NCI-H524 treated with DMSO at 0.1 percent for 48 hours (cell line): ENCODE data around the gene ARL14EPL.

ENCODE experiments used
- DNase-seq: peaks from one replicate; lab custom pipeline; 2025; lab: John Stamatoyannopoulos, UW

ARL14EPL gene

GRCh38 chr5:116032094-116032517 is at the start of gene ARL14EPL:
TSS of gene ARL14EPL (plus strand) at chr5:116032472. CDS start at chr5:116051466, 18,994 bp downstream.
- DNase-seq: no peak

GRCh38 chr5:115983519-115983918 is 48.8 kb upstream of the ARL14EPL start:
- no peak for DNase-seq

- DNase-seq: no peak
Measured at GRCh38 chr5:115985802-115986757, 46.2 kb upstream of the ARL14EPL start.

- no peak for DNase-seq
Measured at GRCh38 chr5:115988002-115988401, 44.3 kb upstream of the ARL14EPL start.

- no peak for DNase-seq
Measured at GRCh38 chr5:115992848-115993350, 39.4 kb upstream of the ARL14EPL start.

GRCh38 chr5:115995351-115995750 is 36.9 kb upstream of the ARL14EPL start:
- DNase-seq: no peak

DNA sequence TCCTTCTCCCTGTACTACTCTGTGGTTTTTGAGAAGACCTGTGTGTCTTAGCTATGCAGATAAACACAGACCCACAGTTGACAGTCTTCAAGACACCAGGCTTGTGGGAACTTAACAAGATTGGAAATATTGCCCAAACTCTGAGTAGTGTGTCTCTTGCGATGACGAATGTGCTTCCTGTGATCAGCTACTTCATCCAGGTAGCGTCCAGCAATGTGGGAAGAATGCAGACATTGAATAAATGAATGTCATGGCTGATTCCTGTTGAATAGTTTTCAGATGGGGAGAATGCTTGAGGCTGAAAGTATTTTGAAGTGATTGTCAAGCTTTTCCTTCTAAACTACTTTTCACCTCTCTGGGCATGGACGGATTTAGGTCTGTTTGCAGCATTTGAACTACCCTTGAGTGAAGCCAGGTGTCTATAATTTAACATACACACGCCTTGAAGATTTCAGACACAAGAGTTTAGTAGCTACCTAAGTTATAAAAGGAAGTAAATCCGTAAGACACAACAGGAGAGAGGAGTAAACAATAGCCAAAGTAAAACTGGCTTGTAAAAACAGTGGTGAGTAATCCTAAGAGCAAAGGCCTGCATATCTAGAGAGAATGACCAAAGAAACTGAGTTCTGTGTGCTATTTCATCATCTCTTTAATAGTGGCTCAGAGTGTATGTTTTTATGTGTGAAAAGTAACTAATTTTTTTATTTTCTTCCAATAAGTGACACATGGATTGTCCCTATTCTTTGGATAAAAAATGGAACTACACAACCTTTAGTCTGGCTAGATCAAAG is 30.0 kb upstream of the ARL14EPL start:
- DNase-seq: no peak

- DNase-seq: no peak
Measured at GRCh38 chr5:116004248-116004647, 28.0 kb upstream of the ARL14EPL start.

DNA sequence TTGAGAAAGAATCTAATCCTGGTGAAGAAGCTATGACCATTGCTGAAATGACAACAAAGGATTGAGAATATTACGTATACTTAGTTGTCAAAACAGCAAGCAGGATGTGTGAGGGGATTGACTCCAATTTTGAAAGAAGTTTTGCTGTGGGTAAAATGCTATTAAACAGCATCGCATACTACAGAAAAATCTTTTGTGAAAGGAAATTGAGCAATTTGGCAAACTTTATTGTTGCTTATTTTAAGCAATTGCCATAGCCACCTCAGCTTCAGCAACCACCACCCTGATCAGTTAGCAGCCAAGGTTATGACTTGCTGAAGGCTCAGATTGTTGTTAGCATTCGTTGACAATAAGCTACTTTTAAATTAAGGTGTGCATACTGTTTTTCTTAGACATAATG is 22.5 kb upstream of the ARL14EPL start:
- no peak for DNase-seq

- no peak for DNase-seq
Measured at GRCh38 chr5:116011046-116011445, 21.2 kb upstream of the ARL14EPL start.

- DNase-seq: no peak
Measured at GRCh38 chr5:116013207-116013785, 19.0 kb upstream of the ARL14EPL start.

- no peak for DNase-seq
Measured at GRCh38 chr5:116013936-116014335, 18.3 kb upstream of the ARL14EPL start.

GRCh38 chr5:116023619-116024018 is 8.7 kb upstream of the ARL14EPL start:
- no peak for DNase-seq

- no peak for DNase-seq
Measured at GRCh38 chr5:116025866-116026265, 6.4 kb upstream of the ARL14EPL start.

GRCh38 chr5:116032991-116033390 is 719 bp downstream of the ARL14EPL start:
- DNase-seq: no peak

- DNase-seq: no peak
Measured at GRCh38 chr5:116035123-116035522, 2.9 kb downstream of the ARL14EPL start.

GRCh38 chr5:116037236-116037822 is 5.1 kb downstream of the ARL14EPL start:
- DNase-seq: no peak

- DNase-seq: no peak
Measured at GRCh38 chr5:116038817-116039216, 6.5 kb downstream of the ARL14EPL start.

GRCh38 chr5:116042375-116042774 is 10.1 kb downstream of the ARL14EPL start:
- no peak for DNase-seq

DNA sequence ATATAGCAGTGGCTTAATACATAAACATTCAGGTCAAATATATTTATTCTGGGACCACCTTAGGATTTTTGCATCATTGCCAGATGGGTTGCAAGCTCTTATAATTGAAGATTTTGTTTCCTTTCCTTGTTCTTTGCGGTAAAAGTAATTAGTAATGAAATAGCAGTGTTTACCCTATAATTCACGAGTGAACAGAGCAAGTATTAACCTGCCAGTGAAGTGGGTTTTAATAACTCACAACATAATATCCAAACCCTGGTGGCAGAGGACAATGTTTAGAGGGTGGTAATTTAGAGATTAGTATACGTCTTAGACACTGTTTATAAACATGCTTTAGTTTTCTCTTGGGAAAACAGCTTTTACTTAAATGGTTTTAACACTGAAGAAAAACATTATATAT is 11.8 kb downstream of the ARL14EPL start:
- DNase-seq: no peak

DNA sequence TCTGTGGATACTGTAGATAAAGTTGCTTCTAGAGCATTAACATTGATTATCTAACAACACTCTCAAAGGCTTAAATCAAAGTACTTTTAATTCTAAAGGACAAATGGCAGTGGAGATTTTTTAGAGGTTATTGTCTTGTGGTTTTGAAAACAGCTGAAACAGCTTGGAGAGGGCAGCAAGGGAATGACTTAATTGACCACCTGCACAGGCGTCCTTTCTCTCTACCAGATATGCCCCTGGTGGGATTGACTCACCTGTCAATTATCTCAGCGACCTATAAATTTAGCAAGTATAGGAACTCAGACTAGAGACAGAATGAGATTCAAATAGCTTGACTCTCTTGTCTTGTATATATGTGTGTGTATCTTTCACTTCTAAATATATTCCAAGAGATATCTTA is 13.5 kb downstream of the ARL14EPL start:
- DNase-seq: no peak

DNA sequence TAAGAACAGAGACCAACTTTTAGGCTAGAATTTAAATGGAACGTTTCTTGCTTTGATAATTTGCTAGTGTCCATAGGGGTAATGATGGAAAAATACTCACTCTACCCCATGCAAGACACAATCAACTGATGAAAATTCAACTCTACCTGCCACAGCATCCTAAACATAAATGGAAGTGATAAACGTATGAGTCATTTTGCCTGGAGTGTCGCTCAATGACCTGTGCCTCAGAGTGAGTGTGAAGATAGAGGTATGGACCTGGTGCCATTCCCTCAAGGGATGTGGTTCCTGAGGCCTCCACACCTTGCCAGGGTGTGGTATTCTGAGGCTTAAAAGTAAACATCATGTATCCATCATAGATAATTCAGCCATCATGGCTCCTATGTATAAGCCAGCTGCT is 14.0 kb downstream of the ARL14EPL start:
- DNase-seq: no peak
